NCI-H1417 (cell line): ENCODE data around the gene TSC1.
"Not testable (repeated sequence)": the region's sequence is repeated elsewhere in the genome, so short reads cannot be mapped to it uniquely, and the experiment has no call there.

Source experiments
- DNase-seq, 3 experiments: peaks; one replicate each; lab custom pipeline; 2025; lab: John Stamatoyannopoulos, UW

The TSC1 gene

GRCh38 chr9:132976571-132976970 is 32.2 kb upstream of the TSC1 start:
- DNase-seq: no peak

GRCh38 chr9:132975961-132976360 is 31.5 kb upstream of the TSC1 start:
- DNase-seq: no peak

GRCh38 chr9:132973713-132974112 is 29.3 kb upstream of the TSC1 start:
- peak in 1 of 3 experiments; percentile 23 for DNase-seq

- no peak for DNase-seq
Measured at GRCh38 chr9:132973166-132973565, 28.8 kb upstream of the TSC1 start.

- no peak for DNase-seq
Measured at GRCh38 chr9:132970324-132971062, 26.1 kb upstream of the TSC1 start.

GRCh38 chr9:132969783-132970182 is 25.4 kb upstream of the TSC1 start:
- no peak for DNase-seq

GRCh38 chr9:132967908-132968307 is 23.5 kb upstream of the TSC1 start:
- DNase-seq: not testable (repeated sequence)

- DNase-seq: no peak
Measured at GRCh38 chr9:132965478-132965877, 21.1 kb upstream of the TSC1 start.

GRCh38 chr9:132961002-132961401 is 16.6 kb upstream of the TSC1 start:
- no peak for DNase-seq

- no peak for DNase-seq
Measured at GRCh38 chr9:132957805-132958204, 13.4 kb upstream of the TSC1 start.

- no peak for DNase-seq
Measured at GRCh38 chr9:132955768-132956167, 11.4 kb upstream of the TSC1 start.

- no peak for DNase-seq
Measured at GRCh38 chr9:132955123-132955522, 10.7 kb upstream of the TSC1 start.

GRCh38 chr9:132949709-132950108 is 5.3 kb upstream of the TSC1 start:
- DNase-seq: no peak

- peak in 1 of 3 experiments; percentile 18 for DNase-seq
Measured at GRCh38 chr9:132948482-132949050, 4.2 kb upstream of the TSC1 start.

GRCh38 chr9:132947756-132948155 is 3.3 kb upstream of the TSC1 start:
- peak in 1 of 3 experiments; percentile 38 for DNase-seq

- DNase-seq: no peak
Measured at GRCh38 chr9:132946631-132947295, 2.3 kb upstream of the TSC1 start.

GRCh38 chr9:132946211-132946610 is 1.8 kb upstream of the TSC1 start:
- no peak for DNase-seq

GRCh38 chr9:132945186-132946130 is 1.0 kb upstream of the TSC1 start:
- no peak for DNase-seq

- DNase-seq: peak in 1 of 3 experiments; percentile 57
Measured at GRCh38 chr9:132943651-132944293, 644 bp downstream of the TSC1 start.

- no peak for DNase-seq
Measured at GRCh38 chr9:132942541-132943182, 1.8 kb downstream of the TSC1 start.

GRCh38 chr9:132939169-132939568 is 5.2 kb downstream of the TSC1 start:
- DNase-seq: no peak
